Stimulated activated CD4-positive, alpha-beta T cell treated with anti-CD3 and anti-CD28 coated beads, Interleukin-4, amount 100 ng/mL, for 24 hours (primary cell): ENCODE results near the gene CT47A1.
"Not testable (repeated sequence)": the region's sequence is repeated elsewhere in the genome, so short reads cannot be mapped to it uniquely, and the experiment has no call there.

Source experiments
- DNase-seq: peaks from one replicate; pipeline ENCODE4 v3.0.0-alpha.2; 2020

Gene CT47A1

DNA sequence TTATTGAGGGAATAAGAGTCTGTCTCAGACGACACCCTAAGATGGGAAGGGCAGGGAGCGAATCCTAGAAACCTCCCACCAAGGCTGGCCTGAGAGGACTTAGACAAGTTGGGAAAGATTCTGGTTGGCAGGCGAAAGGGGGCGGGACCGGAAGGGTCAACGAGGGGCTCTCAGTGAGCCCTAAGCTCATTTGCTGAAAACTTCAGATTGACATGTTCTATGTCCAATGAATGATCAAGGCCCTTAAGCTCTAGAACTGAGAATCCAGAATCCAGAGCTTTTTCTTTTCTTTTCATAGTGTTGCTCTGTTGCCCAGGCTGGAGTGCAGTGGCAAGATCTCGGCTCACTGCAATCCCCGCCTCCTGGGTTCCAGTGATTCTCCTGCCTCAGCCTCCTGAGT lies at the start of gene CT47A1:
Gene CT47A1, minus strand, starts transcription at position 101 of the 400 bp plus-strand sequence. CDS start 231 bp downstream, outside the sequence.
- DNase-seq, result not testable (repeated sequence)

DNA sequence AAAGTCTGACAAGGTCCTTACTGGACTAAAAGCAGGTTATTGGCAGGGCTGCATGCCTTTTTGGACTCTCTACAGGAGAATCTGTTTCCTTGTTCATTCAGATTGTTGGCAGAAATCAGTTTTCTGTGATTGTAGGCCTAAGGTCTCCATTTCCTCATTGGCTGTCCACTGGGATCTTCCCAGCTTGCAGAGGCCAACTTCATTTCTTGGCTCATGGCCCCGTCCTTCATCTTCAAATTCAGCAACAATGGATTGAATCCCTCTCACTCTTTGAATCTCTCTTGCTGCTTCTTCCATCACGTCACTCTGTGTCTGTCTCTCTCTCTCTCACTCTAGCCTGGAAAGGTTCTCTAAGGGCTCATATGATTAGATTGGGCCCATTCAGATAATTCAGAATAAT lies 47.0 kb upstream of the CT47A1 start:
- DNase-seq, result no peak

DNA sequence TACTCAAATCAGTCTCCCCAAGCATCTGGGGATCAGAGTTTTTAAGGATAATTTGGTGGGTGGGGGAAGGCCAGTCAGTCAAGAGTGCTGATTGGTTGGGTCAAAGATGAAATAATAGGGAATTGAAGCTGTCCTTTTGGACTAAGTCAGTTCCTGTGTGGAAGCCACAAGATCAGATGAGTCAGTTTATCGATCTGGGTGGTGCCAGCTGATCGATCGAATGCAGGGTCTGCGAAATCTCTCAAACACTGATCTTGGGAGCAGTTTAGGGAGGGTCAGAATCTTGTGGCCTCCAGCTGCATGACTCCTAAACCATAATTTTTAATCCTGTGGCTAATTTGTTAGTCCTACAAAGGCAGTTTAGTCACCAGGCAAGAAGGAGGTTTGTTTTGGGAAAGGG lies 44.5 kb upstream of the CT47A1 start:
- DNase-seq, result no peak

GRCh38 chrX:121028419-121028818 lies 42.9 kb upstream of the CT47A1 start:
- DNase-seq, result no peak

DNA sequence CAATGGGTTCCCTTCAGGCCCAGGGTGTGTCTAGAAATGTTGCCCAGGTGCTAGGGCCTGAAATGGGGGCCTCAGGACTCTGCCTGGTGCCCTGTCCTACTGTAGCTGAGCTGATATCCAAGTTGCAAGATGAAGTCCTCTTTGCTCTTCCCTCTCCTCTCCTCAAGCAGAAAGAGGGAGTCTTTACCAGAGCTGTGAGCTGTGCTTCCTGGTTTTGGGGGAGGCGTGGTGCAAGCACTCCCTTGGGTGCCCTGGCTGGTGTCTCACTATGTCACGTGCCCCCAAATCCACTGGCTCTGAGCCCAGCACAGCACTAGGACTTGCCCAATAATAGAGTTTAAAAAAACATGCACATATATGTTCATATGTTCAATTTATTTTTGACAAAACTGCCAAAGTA lies 29.3 kb upstream of the CT47A1 start:
- DNase-seq, result no peak

- no peak for DNase-seq
Measured at GRCh38 chrX:121013897-121014455, 28.4 kb upstream of the CT47A1 start.

DNA sequence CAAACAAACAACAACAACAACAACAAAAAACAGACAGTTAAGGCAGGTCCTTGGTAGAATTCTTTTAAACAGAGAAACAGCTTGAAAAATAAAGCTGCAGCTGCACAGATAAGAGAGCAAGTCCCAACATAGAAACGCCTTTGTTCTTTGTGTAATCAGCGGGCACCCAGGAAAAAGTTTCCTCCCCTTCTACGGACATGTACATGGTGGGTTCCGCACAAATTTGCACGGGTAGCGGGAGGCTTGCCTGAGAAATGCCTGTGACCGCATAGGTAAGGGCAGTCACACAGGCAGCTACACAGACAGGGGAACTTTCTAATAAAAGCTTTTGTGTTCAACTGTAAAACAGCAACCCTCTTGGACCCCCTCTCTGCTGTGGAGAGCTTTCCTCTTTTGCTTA lies 25.7 kb upstream of the CT47A1 start:
- DNase-seq, result no peak

GRCh38 chrX:121010218-121010617 lies 24.7 kb upstream of the CT47A1 start:
- no peak for DNase-seq

DNA sequence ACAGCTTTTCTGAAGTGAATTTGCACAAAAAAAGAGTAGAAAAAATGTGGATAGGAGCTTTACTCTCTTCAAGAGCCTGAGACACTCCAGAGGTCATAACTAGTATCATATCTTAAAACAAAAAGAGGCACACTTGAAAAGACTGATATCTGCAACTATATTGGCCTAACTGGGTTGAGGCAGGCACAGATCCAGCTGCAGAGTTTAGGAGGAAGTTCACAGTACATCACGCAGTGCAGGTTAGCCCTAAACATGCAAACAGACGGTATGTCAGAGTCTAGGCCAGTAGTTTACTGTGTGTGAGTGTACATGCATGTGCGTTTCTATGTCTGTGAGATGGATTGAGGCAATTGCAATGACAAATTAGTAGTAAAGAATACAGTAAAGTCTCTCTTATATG lies 24.2 kb upstream of the CT47A1 start:
- no peak for DNase-seq

- no peak for DNase-seq
Measured at GRCh38 chrX:121008920-121009319, 23.4 kb upstream of the CT47A1 start.

- DNase-seq, result no peak
Measured at GRCh38 chrX:121000589-121000988, 15.0 kb upstream of the CT47A1 start.

GRCh38 chrX:120999413-120999812 lies 13.9 kb upstream of the CT47A1 start:
- DNase-seq, result no peak

DNA sequence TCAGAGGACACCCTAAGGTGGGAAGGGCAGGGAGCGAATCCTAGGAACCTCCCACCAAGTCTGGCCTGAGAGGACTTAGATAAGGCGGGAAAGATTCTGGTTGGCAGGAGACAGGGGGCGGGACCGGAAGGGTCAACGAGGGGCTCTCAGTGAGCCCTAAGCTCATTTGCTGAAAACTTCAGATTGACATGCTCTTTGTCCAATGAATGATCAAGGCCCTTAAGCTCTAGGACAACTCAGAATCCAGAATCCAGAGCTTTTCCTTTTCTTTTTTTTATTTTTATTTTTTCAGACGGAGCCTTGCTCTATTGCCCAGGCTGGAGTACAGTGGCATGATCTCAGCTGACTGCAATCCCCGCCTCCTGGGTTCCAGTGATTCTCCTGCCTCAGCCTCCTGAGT lies 29.1 kb downstream of the CT47A1 start, which contains the start of gene CT47A7:
Gene CT47A7, minus strand, starts transcription at position 101 of the 400 bp plus-strand sequence. CDS start 255 bp downstream, outside the sequence.
- DNase-seq, result not testable (repeated sequence)
